DMS 273 treated with DMSO at 0.1 percent for 48 hours (cell line): ENCODE results near the gene CBLN2.
A peak's percentile ranks its signal among the peaks of the same experiment; 100 is the strongest.

Source experiments
- DNase-seq: peaks from one replicate; lab custom pipeline; 2025; lab: John Stamatoyannopoulos, UW

CBLN2 gene

GRCh38 chr18:72544092-72544886, at the start of gene CBLN2:
Gene CBLN2 (minus strand): TSS chr18:72544342. CDS start chr18:72542160, 2,182 bp downstream.
- DNase-seq: peak; percentile 8

GRCh38 chr18:72588360-72588759, 44.2 kb upstream of the CBLN2 start:
- DNase-seq: no peak

GRCh38 chr18:72584787-72585186, 40.6 kb upstream of the CBLN2 start:
- no peak for DNase-seq

- DNase-seq: no peak
These were observed 37.8 kb upstream of the CBLN2 start for GRCh38 chr18:72581976-72582375.

GRCh38 chr18:72572896-72573295, 28.8 kb upstream of the CBLN2 start:
- DNase-seq: no peak

GRCh38 chr18:72566290-72566689, 22.1 kb upstream of the CBLN2 start:
- DNase-seq: no peak

- DNase-seq: no peak
These were observed 11.8 kb upstream of the CBLN2 start for GRCh38 chr18:72555968-72556367.

GRCh38 chr18:72555101-72555500, 11.0 kb upstream of the CBLN2 start:
- no peak for DNase-seq

GRCh38 chr18:72543357-72544055, 636 bp downstream of the CBLN2 start:
- no peak for DNase-seq

- DNase-seq: no peak
These were observed 1.2 kb downstream of the CBLN2 start for GRCh38 chr18:72542984-72543356.

- no peak for DNase-seq
These were observed 1.8 kb downstream of the CBLN2 start for GRCh38 chr18:72542342-72542741.

GRCh38 chr18:72541871-72542332, 2.2 kb downstream of the CBLN2 start:
- no peak for DNase-seq

GRCh38 chr18:72539901-72540300, 4.2 kb downstream of the CBLN2 start:
- DNase-seq: no peak

GRCh38 chr18:72530622-72531021, 13.5 kb downstream of the CBLN2 start:
- DNase-seq: no peak

- no peak for DNase-seq
These were observed 39.3 kb downstream of the CBLN2 start for GRCh38 chr18:72504866-72505265.

GRCh38 chr18:72502671-72503431, 41.3 kb downstream of the CBLN2 start:
- DNase-seq: no peak

GRCh38 chr18:72492497-72492896, 51.6 kb downstream of the CBLN2 start:
- DNase-seq: no peak
